ENCODE measurements around the gene CMPK2. TPM values are rescaled to one million over a fixed set of nuclear protein-coding genes. Genes with fewer than 3 reads are reported as not detected.

Gene CMPK2
- total RNA-seq, 5 donors from 2014 or later (not counting 1 experiment from before 2014, with no cell fraction given) = 6.5 to 15.2 (median 9.1) TPM

- ChIA-PET CTCF (interaction anchor here (0.6 to 3.4 kb wide), 27 partner anchors 9 to 723 kb away, joined by 3 to 28 read pairs (median 4); partner anchors contain the start of genes RNF144A (in 2 of the 2) and RSAD2 (in 2 of the 2)), POLR2A (interaction anchor here in 1 of 2 donors (1.1 kb wide), 1 partner anchor 19 kb away, joined by 5 read pairs; no protein-coding TSS in a partner anchor)
- H3K27ac ChIP-seq (ENCODE audit: low read length) = no peak overlapping the region
- peak in 3 of 4 experiments; percentile 36 to 55 (median 45) for ATAC-seq (replicated peaks in 1 of 4)
- no peaks in the 10 kb centered on the region for H3K9me3 ChIP-seq
- Mint-ChIP-seq H3K4me3 (no peak overlapping the region), H3K9me3 (peaks cover 5 to 8% (median 6%) of the 10 kb centered on the region in 3 donors), H3K4me1 (peaks cover 15 to 23% (median 16%) of the 10 kb centered on the region in 3 donors), H3K36me3 (peaks cover 41% of the 10 kb centered on the region), H3K27me3 (no peaks in the 10 kb centered on the region), H3K27ac (peak overlapping the region; percentile 23 to 75)
- 100% methylated on average over 2 of the region's 5 CpGs for WGBS (ENCODE audit: insufficient coverage)
- no peaks in the 10 kb centered on the region for H3K27me3 ChIP-seq (replicated peaks in 1 of 2; ENCODE audit: control insufficient read depth in 2 of 2, extremely low read depth in 1 of 2, insufficient read depth in 2 of 2, low read length in 1 of 2)
- no peaks in the 10 kb centered on the region for H3K36me3 ChIP-seq (ENCODE audit: control insufficient read depth in 2 of 2, extremely low read depth in 1 of 2, insufficient read depth in 1 of 2, low read length in 1 of 2)
- no peaks in the 10 kb centered on the region for H3K4me1 ChIP-seq (ENCODE audit: control insufficient read depth in 1 of 2, extremely low read depth in 1 of 2, insufficient read depth in 2 of 2, low read length in 2 of 2)
- peak in 1 of 35 experiments; percentile 72 for DNase-seq
- H3K4me3 ChIP-seq (ENCODE audit: control insufficient read depth in 1 of 2, extremely low read depth in 1 of 2, low read length in 1 of 2) = no peak overlapping the region
Measured at GRCh38 chr2:6896930-6897759, 31.4 kb upstream of the CMPK2 start.

- DNase-seq (no peak), ATAC-seq (replicated peaks in 1 of 4) (no peak)
- no peak overlapping the region for H3K27ac ChIP-seq (ENCODE audit: low read length)
- 62% methylated on average over 2 of the region's 2 CpGs for WGBS (ENCODE audit: insufficient coverage)
- CTCF ChIA-PET = interaction anchor here (0.6 to 2.2 kb wide), 10 partner anchors 16 to 164 kb away, joined by 3 to 8 read pairs (median 4); no protein-coding TSS in a partner anchor
- no peak overlapping the region for H3K4me3 ChIP-seq (ENCODE audit: control insufficient read depth in 1 of 2, extremely low read depth in 1 of 2, low read length in 1 of 2)
- Mint-ChIP-seq H3K27me3 (no peaks in the 10 kb centered on the region), H3K4me3 (no peak overlapping the region), H3K36me3 (peaks cover 39% of the 10 kb centered on the region), H3K27ac (peak overlapping the region; percentile 50 to 71), H3K9me3 (no peaks in the 10 kb centered on the region), H3K4me1 (peaks cover 7 to 12% (median 11%) of the 10 kb centered on the region in 3 donors)
- no peaks in the 10 kb centered on the region for H3K27me3 ChIP-seq (replicated peaks in 1 of 2; ENCODE audit: control insufficient read depth in 2 of 2, extremely low read depth in 1 of 2, insufficient read depth in 2 of 2, low read length in 1 of 2)
- H3K9me3 ChIP-seq = no peaks in the 10 kb centered on the region
- no peaks in the 10 kb centered on the region for H3K36me3 ChIP-seq (ENCODE audit: control insufficient read depth in 2 of 2, extremely low read depth in 1 of 2, insufficient read depth in 1 of 2, low read length in 1 of 2)
- POLR2A ChIA-PET = no interaction called here
- H3K4me1 ChIP-seq (ENCODE audit: control insufficient read depth in 1 of 2, extremely low read depth in 1 of 2, insufficient read depth in 2 of 2, low read length in 2 of 2) = no peaks in the 10 kb centered on the region
Measured at GRCh38 chr2:6893876-6894482, 28.3 kb upstream of the CMPK2 start.

DNA sequence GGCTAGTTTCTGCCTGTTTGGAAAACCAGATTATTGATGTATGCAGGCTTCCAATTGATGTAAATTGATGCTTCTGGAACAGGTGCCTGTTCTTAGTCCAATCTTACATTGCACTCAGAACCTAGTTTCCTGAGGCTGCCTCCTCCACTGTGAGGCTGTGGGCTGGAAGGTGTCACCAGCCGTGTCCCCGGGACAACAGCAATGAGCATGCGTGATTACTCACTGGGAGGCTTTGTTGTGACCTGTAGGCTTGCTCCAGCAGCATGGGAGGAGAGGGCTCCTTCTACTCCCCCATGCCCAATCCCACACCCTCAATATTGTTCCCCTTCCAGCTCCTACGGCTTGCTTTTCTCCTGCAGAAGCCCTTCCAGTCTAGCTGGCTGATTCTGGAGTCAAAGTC is 23.0 kb upstream of the CMPK2 start:
- no peak overlapping the region for H3K27ac ChIP-seq (ENCODE audit: low read length)
- H3K36me3 ChIP-seq (ENCODE audit: control insufficient read depth in 2 of 2, extremely low read depth in 1 of 2, insufficient read depth in 1 of 2, low read length in 1 of 2) = peaks cover 0 to 7% of the 10 kb centered on the region in 2 donors
- Mint-ChIP-seq H3K27ac (peak overlapping the region; percentile 12 to 82), H3K27me3 (no peaks in the 10 kb centered on the region), H3K4me3 (no peak overlapping the region), H3K36me3 (peaks cover 44% of the 10 kb centered on the region), H3K4me1 (peaks cover 0 to 5% (median 0%) of the 10 kb centered on the region in 3 donors), H3K9me3 (no peaks in the 10 kb centered on the region)
- WGBS (ENCODE audit: insufficient coverage) = no CpG with 5 or more reads among the region's 4 CpGs
- DNase-seq = no peak
- H3K9me3 ChIP-seq = no peaks in the 10 kb centered on the region
- CTCF ChIA-PET = interaction anchor here in 1 of 2 donors (1.6 kb wide), 1 partner anchor 8 kb away, joined by 4 read pairs; no protein-coding TSS in a partner anchor
- no peak for ATAC-seq (replicated peaks in 1 of 4)
- no peaks in the 10 kb centered on the region for H3K4me1 ChIP-seq (ENCODE audit: control insufficient read depth in 1 of 2, extremely low read depth in 1 of 2, insufficient read depth in 2 of 2, low read length in 2 of 2)
- no peaks in the 10 kb centered on the region for H3K27me3 ChIP-seq (replicated peaks in 1 of 2; ENCODE audit: control insufficient read depth in 2 of 2, extremely low read depth in 1 of 2, insufficient read depth in 2 of 2, low read length in 1 of 2)
- no peak overlapping the region for H3K4me3 ChIP-seq (ENCODE audit: control insufficient read depth in 1 of 2, extremely low read depth in 1 of 2, low read length in 1 of 2)
- POLR2A ChIA-PET = no interaction called here

- Mint-ChIP-seq H3K9me3 (no peaks in the 10 kb centered on the region), H3K27ac (no peak overlapping the region), H3K4me1 (peaks cover 0 to 9% (median 0%) of the 10 kb centered on the region in 3 donors), H3K36me3 (peaks cover 47% of the 10 kb centered on the region), H3K27me3 (no peaks in the 10 kb centered on the region), H3K4me3 (no peak overlapping the region)
- Histone ChIP-seq H3K27ac (ENCODE audit: low read length) (no peak overlapping the region), H3K4me1 (ENCODE audit: control insufficient read depth in 1 of 2, extremely low read depth in 1 of 2, insufficient read depth in 2 of 2, low read length in 2 of 2) (no peaks in the 10 kb centered on the region), H3K9me3 (no peaks in the 10 kb centered on the region), H3K4me3 (ENCODE audit: control insufficient read depth in 1 of 2, extremely low read depth in 1 of 2, low read length in 1 of 2) (no peak overlapping the region), H3K27me3 (replicated peaks in 1 of 2; ENCODE audit: control insufficient read depth in 2 of 2, extremely low read depth in 1 of 2, insufficient read depth in 2 of 2, low read length in 1 of 2) (no peaks in the 10 kb centered on the region), H3K36me3 (ENCODE audit: control insufficient read depth in 2 of 2, extremely low read depth in 1 of 2, insufficient read depth in 1 of 2, low read length in 1 of 2) (peaks cover 0 to 7% of the 10 kb centered on the region in 2 donors)
- 89% methylated on average over 3 of the region's 3 CpGs for WGBS (ENCODE audit: insufficient coverage)
- ATAC-seq (replicated peaks in 1 of 4) (no peak), DNase-seq (no peak)
- ChIA-PET CTCF (interaction anchor here in 1 of 2 donors (0.9 to 1.6 kb wide), 2 partner anchors 9 to 157 kb away, joined by 3 to 4 read pairs; no protein-coding TSS in a partner anchor), POLR2A (interaction anchor here in 1 of 2 donors (0.5 kb wide), 1 partner anchor 95 kb away, joined by 3 read pairs; no protein-coding TSS in a partner anchor)
Measured at GRCh38 chr2:6887751-6888192, 22.1 kb upstream of the CMPK2 start.

DNA sequence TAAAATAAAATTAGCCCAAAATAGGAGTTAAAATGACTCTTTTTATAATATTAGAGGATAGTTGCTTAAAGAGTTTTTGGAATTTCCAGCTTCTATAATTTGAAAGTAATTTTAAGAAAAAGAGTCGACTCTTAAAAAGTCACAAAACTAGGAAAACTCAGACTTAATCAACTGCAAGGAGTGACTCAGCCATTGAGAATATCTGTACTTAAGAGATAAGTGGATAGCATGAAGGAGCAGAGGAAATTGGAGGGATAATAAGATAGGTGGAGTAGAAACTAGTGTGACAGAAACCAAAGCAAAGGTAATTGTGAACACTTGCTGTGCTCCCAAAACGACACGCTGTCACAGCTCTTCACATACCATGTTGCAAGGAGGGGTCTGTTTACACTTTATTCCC is 20.3 kb upstream of the CMPK2 start:
- Histone ChIP-seq H3K4me3 (ENCODE audit: control insufficient read depth in 1 of 2, extremely low read depth in 1 of 2, low read length in 1 of 2) (no peak overlapping the region), H3K36me3 (ENCODE audit: control insufficient read depth in 2 of 2, extremely low read depth in 1 of 2, insufficient read depth in 1 of 2, low read length in 1 of 2) (peaks cover 0 to 7% of the 10 kb centered on the region in 2 donors), H3K4me1 (ENCODE audit: control insufficient read depth in 1 of 2, extremely low read depth in 1 of 2, insufficient read depth in 2 of 2, low read length in 2 of 2) (peaks cover 8 to 9% of the 10 kb centered on the region in 2 experiments), H3K9me3 (no peaks in the 10 kb centered on the region), H3K27ac (ENCODE audit: low read length) (no peak overlapping the region), H3K27me3 (replicated peaks in 1 of 2; ENCODE audit: control insufficient read depth in 2 of 2, extremely low read depth in 1 of 2, insufficient read depth in 2 of 2, low read length in 1 of 2) (no peaks in the 10 kb centered on the region)
- ChIA-PET POLR2A (interaction anchor here in 1 of 2 donors (0.7 kb wide), 1 partner anchor 24 kb away, joined by 3 read pairs; no protein-coding TSS in a partner anchor), CTCF (no interaction called here)
- ATAC-seq (replicated peaks in 1 of 4) (no peak), DNase-seq (no peak)
- no peak overlapping the region for H3K4me3 Mint-ChIP-seq
- H3K27me3 Mint-ChIP-seq = no peaks in the 10 kb centered on the region
- peaks cover 15 to 27% (median 18%) of the 10 kb centered on the region in 3 donors for H3K4me1 Mint-ChIP-seq
- peak overlapping the region in 1 of 2 donors; percentile 22 for H3K27ac Mint-ChIP-seq
- H3K36me3 Mint-ChIP-seq = peaks cover 53% of the 10 kb centered on the region
- H3K9me3 Mint-ChIP-seq = no peaks in the 10 kb centered on the region
- no CpG with 5 or more reads among the region's 3 CpGs for WGBS (ENCODE audit: insufficient coverage)

DNA sequence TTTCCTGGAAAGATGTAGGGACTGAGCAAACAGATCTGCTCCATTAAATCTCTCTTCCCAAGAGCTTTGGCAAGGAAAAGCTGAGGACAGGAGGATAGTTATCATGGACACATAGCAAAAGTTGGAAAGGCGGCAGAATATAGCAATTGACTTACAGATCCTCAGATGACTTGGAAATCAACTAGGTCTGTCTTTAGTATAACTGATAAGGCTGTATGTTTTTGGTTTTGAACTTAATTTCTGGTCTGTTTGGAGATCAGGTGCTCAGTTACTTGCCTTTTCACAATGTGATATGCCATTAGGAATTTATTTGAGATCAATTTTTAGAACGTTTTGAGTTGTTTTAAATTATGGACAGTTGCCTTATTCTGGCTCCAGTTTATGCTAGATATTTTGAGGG is 19.8 kb upstream of the CMPK2 start:
- Histone ChIP-seq H3K9me3 (no peaks in the 10 kb centered on the region), H3K4me3 (ENCODE audit: control insufficient read depth in 1 of 2, extremely low read depth in 1 of 2, low read length in 1 of 2) (no peak overlapping the region), H3K27me3 (replicated peaks in 1 of 2; ENCODE audit: control insufficient read depth in 2 of 2, extremely low read depth in 1 of 2, insufficient read depth in 2 of 2, low read length in 1 of 2) (no peaks in the 10 kb centered on the region), H3K36me3 (ENCODE audit: control insufficient read depth in 2 of 2, extremely low read depth in 1 of 2, insufficient read depth in 1 of 2, low read length in 1 of 2) (peaks cover 0 to 7% of the 10 kb centered on the region in 2 donors), H3K4me1 (ENCODE audit: control insufficient read depth in 1 of 2, extremely low read depth in 1 of 2, insufficient read depth in 2 of 2, low read length in 2 of 2) (peaks cover 9 to 11% of the 10 kb centered on the region in 2 experiments), H3K27ac (ENCODE audit: low read length) (no peak overlapping the region)
- no peaks in the 10 kb centered on the region for H3K9me3 Mint-ChIP-seq
- H3K27ac Mint-ChIP-seq = no peak overlapping the region
- no peak for DNase-seq
- no CpG with 5 or more reads among the region's 2 CpGs for WGBS (ENCODE audit: insufficient coverage)
- ChIA-PET CTCF (no interaction called here), POLR2A (interaction anchor here in 1 of 2 donors (0.7 kb wide), 1 partner anchor 24 kb away, joined by 3 read pairs; no protein-coding TSS in a partner anchor)
- peaks cover 51% of the 10 kb centered on the region for H3K36me3 Mint-ChIP-seq
- ATAC-seq (replicated peaks in 1 of 4) = no peak
- no peaks in the 10 kb centered on the region for H3K27me3 Mint-ChIP-seq
- H3K4me3 Mint-ChIP-seq = no peak overlapping the region
- H3K4me1 Mint-ChIP-seq = peaks cover 18 to 30% (median 22%) of the 10 kb centered on the region in 3 donors

All from T-cell (primary cell).